Measurements from ENCODE around the gene MAGEA6.
"Not testable (repeated sequence)": the region's sequence is repeated elsewhere in the genome, so short reads cannot be mapped to it uniquely, and the experiment has no call there.

Gene MAGEA6

GRCh38 chrX:152735860-152736511 is 33.5 kb downstream of the MAGEA6 start:
- TF ChIP-seq CTCF (conservative IDR thresholded peaks at IDR 0.05; ENCODE audit: low read depth, low read length): no peak
- no peak for DNase-seq (ENCODE audit: low read depth)
- H3K4me3 ChIP-seq (ENCODE audit: low read length): no peak overlapping the region

DNA sequence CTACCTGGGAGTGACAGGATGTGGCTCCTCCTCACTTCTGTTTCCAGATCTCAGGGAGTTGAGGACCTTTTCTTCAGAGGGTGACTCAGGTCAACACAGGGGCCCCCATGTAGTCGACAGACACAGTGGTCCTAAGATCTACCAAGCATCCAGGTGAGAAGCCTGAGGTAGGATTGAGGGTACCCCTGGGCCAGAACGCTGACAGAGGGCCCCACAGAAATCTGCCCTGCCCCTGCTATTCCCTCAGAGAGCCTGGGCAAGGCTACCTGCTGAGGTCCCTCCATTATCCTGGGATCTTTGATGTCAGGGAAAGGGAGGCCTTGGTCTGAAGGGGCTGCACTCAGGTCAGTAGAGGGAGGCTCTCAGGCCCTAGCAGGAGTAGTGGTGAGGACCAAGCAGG is 34.4 kb downstream of the MAGEA6 start:
- no peak for TF ChIP-seq CTCF (conservative IDR thresholded peaks at IDR 0.05; ENCODE audit: low read depth, low read length)
- no peak for DNase-seq (ENCODE audit: low read depth)
- no peak overlapping the region for H3K4me3 ChIP-seq (ENCODE audit: low read length)

DNA sequence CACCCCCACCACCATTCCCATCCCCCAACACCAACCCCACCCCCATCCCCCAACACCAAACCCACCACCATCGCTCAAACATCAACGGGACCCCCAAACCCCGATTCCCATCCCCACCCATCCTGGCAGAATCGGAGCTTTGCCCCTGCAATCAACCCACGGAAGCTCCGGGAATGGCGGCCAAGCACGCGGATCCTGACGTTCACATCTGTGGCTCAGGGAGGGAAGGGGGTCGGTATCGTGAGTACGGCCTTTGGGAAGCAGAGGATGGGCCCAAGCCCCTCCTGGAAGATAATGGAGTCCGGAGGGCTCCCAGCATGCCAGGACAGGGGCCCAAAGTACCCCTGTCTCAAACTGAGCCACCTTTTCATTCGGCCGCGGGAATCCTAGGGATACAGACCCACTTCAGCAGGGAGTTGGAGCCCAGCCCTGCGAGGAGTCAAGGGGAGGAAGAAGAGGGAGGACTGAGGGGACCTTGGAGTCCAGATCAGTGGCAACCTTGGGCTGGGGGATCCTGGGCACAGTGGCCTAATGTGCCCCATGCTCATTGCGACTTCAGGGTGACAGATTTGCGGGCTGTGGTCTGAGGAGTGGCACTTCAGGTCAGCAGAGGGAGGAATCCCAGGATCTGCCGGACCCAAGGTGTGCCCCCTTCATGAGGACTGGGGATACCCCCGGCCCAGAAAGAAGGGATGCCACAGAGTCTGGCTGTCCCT is 35.2 kb downstream of the MAGEA6 start:
- H3K4me3 ChIP-seq (ENCODE audit: low read length); DNase-seq (ENCODE audit: low read depth): not testable (repeated sequence)

GRCh38 chrX:152733261-152733975 is 36.1 kb downstream of the MAGEA6 start, which contains the start of the genes CSAG1 and MAGEA12:
CSAG1 (minus strand) TSS chrX:152733721; CDS start chrX:152732460, 1,261 bp downstream.
MAGEA12 (plus strand) TSS chrX:152733757; CDS start chrX:152736162, 2,405 bp downstream.
- TF ChIP-seq CTCF (conservative IDR thresholded peaks at IDR 0.05; ENCODE audit: low read depth, low read length): no peak
- DNase-seq (ENCODE audit: low read depth): no peak
- H3K4me3 ChIP-seq (ENCODE audit: low read length): no peak within 1 kb of the TSS

GRCh38 chrX:152725409-152725808 is 44.1 kb downstream of the MAGEA6 start:
- TF ChIP-seq CTCF (conservative IDR thresholded peaks at IDR 0.05; ENCODE audit: low read depth, low read length): no peak
- H3K4me3 ChIP-seq (ENCODE audit: low read length): no peak overlapping the region
- DNase-seq (ENCODE audit: low read depth): no peak

All from retinal pigment epithelial cell (primary cell).